Thyroid gland (tissue), 4 donors: Measurements from ENCODE around the gene DOP1A. TPM values are rescaled to one million over a fixed set of nuclear protein-coding genes. Genes with fewer than 3 reads are reported as not detected.

Source experiments
- DNase-seq, 2 donors: peaks; one replicate each; pipeline ENCODE4 v3.0.0-alpha.2; 2019
- H3K27ac ChIP-seq, 3 donors: fragments of 200-600 bp; sonication (generic); 1 replicate in 2 of 3; 2 replicates in 1 of 3; pipeline ENCODE4 v1.5.1; 2016 to 2019; ENCODE audit warnings: mild to moderate bottlenecking in 1 of 3, moderate library complexity in 1 of 3
- H3K27me3 ChIP-seq: fragments of 200-600 bp; sonication (generic); one replicate; pipeline ENCODE4 v1.5.1; 2019
- H3K36me3 ChIP-seq, 2 donors: fragments of 200-600 bp; sonication (generic); one replicate each; pipeline ENCODE4 v1.5.1; 2016 to 2019
- H3K4me1 ChIP-seq, 2 donors: fragments of 200-600 bp; sonication (generic); one replicate each; pipeline ENCODE4 v1.5.1; 2017 to 2019
- H3K4me3 ChIP-seq, 3 donors: fragments of 200-600 bp; sonication (generic); replicated peaks in 1 of 3; 1 replicate in 2 of 3; 2 replicates in 1 of 3; pipeline ENCODE4 v1.5.1; 2016; ENCODE audit warnings: mild to moderate bottlenecking in 1 of 3
- H3K9me3 ChIP-seq: fragments of 200-600 bp; sonication (generic); one replicate; pipeline ENCODE4 v1.5.1; 2017
- CTCF ChIP-seq, 6 experiments: fragments of 200-600 bp in 3 of 6; fragments of 450-650 bp in 3 of 6; sonication (generic) in 3 of 6; IDR thresholded peaks; one replicate each; pipeline ENCODE4 v1.5.1; 2016 to 2019; ENCODE audit warnings: antibody characterized with exemption in 6 of 6, mild to moderate bottlenecking in 2 of 6, inconsistent platforms in 1 of 6, moderate library complexity in 1 of 6
- POLR2A ChIP-seq, 2 donors: fragments of 450-650 bp; IDR thresholded peaks; one replicate each; pipeline ENCODE4 v1.6.1; 2017; ENCODE audit warnings: antibody characterized with exemption in 2 of 2, mild to moderate bottlenecking in 2 of 2, moderate library complexity in 1 of 2
- WGBS, 2 donors: methylation state at CpG; one replicate each; pipeline ENCODE4 v1.1.5; 2017; 5-methylcytosine and 5-hydroxymethylcytosine counted together
- intact Hi-C: fragments of 100-400 bp; cut with DNase I; formaldehyde crosslinking; loops from one replicate; pipeline ENCODE4 v1.15.1; 2023
- total RNA-seq, 4 donors: library from RNA; depleted of rRNA; stranded (reverse); fragments of >200 nt; gene quantifications; one replicate each; pipeline ENCODE4 v1.2.3, GENCODE V29; 2016

The DOP1A gene
- total RNA-seq, 4 donors from 2014 or later, result 31.6 to 58.4 (median 54.2) TPM

- no peaks in the 10 kb centered on the region for H3K36me3 ChIP-seq
- no peaks in the 10 kb centered on the region for H3K4me1 ChIP-seq
- H3K9me3 ChIP-seq, result no peaks in the 10 kb centered on the region
- no peak overlapping the region for H3K4me3 ChIP-seq
- intact Hi-C loops, result no loop called here
- no peaks in the 10 kb centered on the region for H3K27me3 ChIP-seq
- no peak overlapping the region for H3K27ac ChIP-seq
- WGBS, 2 donors, result 84 to 86% methylated on average over 4 of the region's 4 CpGs
- no peak for DNase-seq
- no peak for TF ChIP-seq CTCF (IDR thresholded peaks at IDR 0.05)
- no peak for TF ChIP-seq POLR2A (IDR thresholded peaks at IDR 0.05)
Measured at GRCh38 chr6:83042467-83043053, 24.9 kb upstream of the DOP1A start.

- 91 to 92% methylated on average over 6 of the region's 6 CpGs for WGBS, 2 donors
- intact Hi-C loops, result no loop called here
- no peaks in the 10 kb centered on the region for H3K27me3 ChIP-seq
Measured at GRCh38 chr6:83044091-83044768, 23.2 kb upstream of the DOP1A start.

GRCh38 chr6:83047065-83047754, 20.3 kb upstream of the DOP1A start:
- DNase-seq, result no peak
- Histone ChIP-seq H3K4me3 (no peak overlapping the region), H3K9me3 (no peaks in the 10 kb centered on the region), H3K36me3 (no peaks in the 10 kb centered on the region), H3K4me1 (no peaks in the 10 kb centered on the region), H3K27me3 (no peaks in the 10 kb centered on the region), H3K27ac (no peak overlapping the region)
- TF ChIP-seq CTCF (IDR thresholded peaks at IDR 0.05), result no peak
- TF ChIP-seq POLR2A (IDR thresholded peaks at IDR 0.05), result no peak
- WGBS, 2 donors, result 87 to 88% methylated on average over 7 of the region's 7 CpGs
- intact Hi-C loops, result no loop called here

More at GRCh38 chr6:83044091-83044768, 23.2 kb upstream of the DOP1A start:
- no peaks in the 10 kb centered on the region for H3K9me3 ChIP-seq
- no peak overlapping the region for H3K27ac ChIP-seq
- H3K4me1 ChIP-seq, result no peaks in the 10 kb centered on the region
- DNase-seq, result no peak
- H3K4me3 ChIP-seq, result no peak overlapping the region
- TF ChIP-seq CTCF (IDR thresholded peaks at IDR 0.05) (no peak), POLR2A (IDR thresholded peaks at IDR 0.05) (no peak)
- H3K36me3 ChIP-seq, result no peaks in the 10 kb centered on the region

- TF ChIP-seq POLR2A (IDR thresholded peaks at IDR 0.05) (no peak), CTCF (IDR thresholded peaks at IDR 0.05) (no peak)
- no peaks in the 10 kb centered on the region for H3K4me1 ChIP-seq
- no peak for DNase-seq
- no peaks in the 10 kb centered on the region for H3K27me3 ChIP-seq
- 54 to 58% methylated on average over 5 of the region's 5 CpGs for WGBS, 2 donors
- H3K4me3 ChIP-seq, result no peak overlapping the region
- intact Hi-C loops, result loop anchor here (10.0 kb wide), 1 partner anchor 797 kb away; no protein-coding TSS in a partner anchor
- H3K36me3 ChIP-seq, result no peaks in the 10 kb centered on the region
- H3K27ac ChIP-seq, result no peak overlapping the region
- no peaks in the 10 kb centered on the region for H3K9me3 ChIP-seq
Measured at GRCh38 chr6:83051377-83052172, 15.9 kb upstream of the DOP1A start.
